GM21526 (cell line): Measurements from ENCODE around the gene IFI27L2.

ENCODE experiments used
- ATAC-seq: cut with Tn5 transposase; IDR thresholded peaks from one replicate; pipeline ENCODE4 v1.9.1; 2021; ENCODE audit warnings: moderate library complexity; ENCODE audit not compliant: unreplicated experiment, low FRiP score

IFI27L2 gene

DNA sequence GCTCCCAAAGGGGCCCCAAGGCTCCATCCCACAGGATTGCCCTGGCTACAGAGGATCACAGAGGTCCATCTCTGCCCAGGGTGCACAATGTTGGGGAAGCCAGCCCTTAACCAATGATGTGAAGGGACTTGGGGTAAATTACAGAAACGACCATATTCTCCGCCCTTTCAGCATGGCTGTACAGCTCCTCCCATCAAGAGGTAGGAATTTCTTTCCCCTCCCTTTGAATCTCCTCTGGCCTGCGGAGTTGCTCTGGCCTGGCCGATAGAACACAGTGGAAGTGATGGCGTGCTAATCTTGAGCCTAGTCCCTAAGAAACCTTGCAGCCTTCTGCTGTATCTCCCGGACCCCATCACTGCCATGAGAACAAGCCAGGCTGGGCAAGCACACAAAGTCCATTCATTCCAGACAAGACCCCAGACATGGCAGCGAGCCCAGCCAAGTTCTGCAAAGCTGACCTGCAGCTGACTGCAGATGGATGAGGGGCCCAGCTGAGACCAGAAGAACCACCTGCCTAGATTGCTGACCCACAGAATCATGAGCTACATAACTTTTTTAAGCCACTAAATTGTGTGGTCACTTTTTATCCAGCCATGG, 25.8 kb downstream of the IFI27L2 start:
- no peak for ATAC-seq

DNA sequence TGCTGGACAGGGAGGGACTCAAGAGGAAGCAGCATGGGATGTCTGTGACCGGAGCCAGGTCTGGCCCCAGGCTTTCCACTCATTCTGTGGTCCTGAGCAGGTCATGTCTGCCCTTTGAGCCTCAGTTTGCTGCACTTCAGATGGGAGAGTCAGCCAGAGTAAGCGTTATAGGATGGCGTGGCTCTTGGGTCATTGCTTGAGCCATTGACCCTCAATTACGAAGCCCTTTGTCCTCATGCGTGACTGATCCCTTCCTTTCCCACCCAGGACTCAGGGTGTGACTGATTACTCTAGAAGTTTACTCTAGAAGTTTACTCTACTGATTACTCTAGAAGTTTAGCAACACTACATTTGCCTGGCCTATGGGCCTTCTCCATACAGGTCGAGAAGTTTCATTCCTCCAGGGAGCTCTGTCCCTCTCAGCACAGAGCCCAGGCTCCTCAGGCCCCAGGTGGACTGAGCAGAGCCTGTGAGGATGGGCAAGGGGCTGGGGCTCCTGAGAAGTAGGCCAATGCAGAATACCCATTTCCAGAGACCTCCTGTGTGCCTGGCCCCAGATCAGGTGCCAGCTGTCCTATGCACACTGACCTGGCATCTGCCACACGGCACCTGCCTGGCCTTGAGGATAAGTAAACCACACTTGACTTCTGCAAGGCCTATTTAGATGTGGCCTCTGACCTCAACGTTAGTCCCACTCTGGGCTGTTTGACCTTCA, 26.5 kb downstream of the IFI27L2 start:
- ATAC-seq: no peak

DNA sequence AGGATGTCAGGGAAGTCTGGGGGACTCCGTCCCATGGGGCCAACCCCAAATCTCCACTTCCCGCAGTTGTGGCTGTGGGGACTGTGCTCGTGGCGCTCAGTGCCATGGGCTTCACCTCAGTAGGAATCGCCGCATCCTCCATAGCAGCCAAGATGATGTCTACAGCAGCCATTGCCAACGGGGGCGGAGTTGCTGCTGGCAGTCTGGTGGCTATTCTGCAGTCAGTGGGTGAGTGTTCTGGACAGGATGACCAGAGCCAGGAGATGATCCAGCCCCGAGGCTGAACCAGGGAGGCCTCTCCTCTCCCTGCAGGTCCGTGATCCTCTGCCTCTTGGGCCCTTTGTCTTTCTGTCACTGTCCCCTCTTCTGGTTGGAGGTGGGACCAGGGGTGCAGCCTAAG, 27.7 kb downstream of the IFI27L2 start:
- ATAC-seq: no peak

DNA sequence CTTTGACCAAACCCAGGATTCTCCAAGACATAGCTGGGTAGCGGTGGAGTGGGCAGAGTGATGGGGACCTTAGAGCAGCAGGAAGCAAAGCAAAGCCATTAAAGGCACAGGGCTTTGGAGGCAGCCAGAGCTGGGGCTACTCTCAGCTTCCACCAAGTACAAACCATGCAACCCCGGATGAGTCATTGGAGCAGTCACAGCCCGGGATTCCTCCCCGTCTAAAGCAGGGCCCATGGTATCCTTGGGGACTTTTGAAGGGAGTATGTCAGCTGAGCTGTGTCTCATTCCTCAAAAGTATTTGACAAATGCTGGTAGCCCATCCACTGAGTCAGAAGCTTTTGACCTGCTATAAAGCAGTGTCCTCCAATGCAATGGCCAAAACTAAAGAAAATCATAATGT, 28.6 kb downstream of the IFI27L2 start:
- no peak for ATAC-seq

DNA sequence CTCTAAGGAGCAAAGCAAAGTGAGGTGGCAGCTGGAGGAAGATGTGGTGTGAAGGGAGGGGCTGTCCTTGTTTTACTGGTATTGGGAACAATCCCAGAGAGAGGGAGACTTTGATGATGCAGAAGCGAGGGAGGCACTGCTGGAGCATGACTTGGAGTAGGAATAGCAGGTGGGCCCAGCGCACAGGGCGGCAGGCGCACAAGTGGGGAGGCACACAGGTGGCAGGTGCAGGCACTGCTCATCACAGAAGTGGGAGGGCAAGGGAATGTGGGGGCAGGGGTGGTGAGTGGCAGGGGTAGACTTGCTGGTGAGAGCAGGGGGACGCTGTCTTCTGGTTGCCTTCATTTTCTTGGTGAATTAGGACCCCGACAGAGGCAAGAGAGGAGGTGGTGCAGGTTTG, 30.4 kb downstream of the IFI27L2 start:
- no peak for ATAC-seq

DNA sequence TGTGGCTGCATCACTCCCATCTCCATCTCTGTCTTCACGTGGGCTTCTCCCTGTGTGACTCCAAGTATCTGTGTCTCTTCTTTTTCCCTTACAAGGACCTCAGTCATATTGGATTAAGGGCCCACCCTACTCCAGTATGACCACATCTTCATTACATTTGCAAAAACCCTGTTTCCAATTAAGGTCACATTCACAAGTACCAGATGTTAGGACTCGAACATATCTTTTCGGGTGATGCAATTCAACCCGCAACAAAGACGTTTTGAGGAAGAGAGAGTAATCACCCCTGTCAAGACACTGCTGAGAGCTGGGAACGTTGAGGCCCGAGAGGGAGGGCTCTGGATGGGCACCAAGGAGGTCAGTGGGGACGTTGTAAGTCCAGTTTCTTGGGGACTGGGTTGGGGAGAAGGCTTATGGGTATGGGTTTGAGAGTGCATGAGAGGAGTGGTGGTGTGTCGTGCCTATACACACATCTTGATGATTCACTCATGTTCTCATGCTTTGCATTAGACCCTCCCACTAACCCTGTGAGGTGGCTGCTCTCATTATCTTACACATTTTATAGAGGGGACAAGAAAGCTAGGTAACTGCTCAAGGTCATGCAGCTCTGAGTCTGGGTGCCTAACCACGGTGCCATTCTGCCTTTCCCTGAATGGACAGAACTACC, 30.9 kb downstream of the IFI27L2 start:
- no peak for ATAC-seq

DNA sequence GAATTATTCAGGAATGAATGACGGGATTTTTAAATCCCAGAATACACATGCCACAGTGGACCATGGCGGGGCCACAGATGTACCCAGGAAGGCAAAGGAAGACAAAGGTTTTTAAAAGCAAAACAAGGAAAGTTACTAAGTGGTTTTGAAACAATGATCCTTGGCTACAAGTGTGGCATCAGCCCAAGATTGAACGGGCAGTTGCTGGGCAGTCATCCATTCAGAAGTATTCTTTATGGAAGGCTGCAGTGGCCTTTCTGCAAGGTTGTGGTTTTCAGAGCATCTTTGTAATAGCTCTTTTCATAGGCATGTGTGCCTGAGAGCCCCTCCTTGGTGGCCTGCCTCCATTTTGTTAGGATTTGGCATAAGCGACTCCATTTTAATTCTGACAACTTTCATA, 32.3 kb downstream of the IFI27L2 start:
- no peak for ATAC-seq

DNA sequence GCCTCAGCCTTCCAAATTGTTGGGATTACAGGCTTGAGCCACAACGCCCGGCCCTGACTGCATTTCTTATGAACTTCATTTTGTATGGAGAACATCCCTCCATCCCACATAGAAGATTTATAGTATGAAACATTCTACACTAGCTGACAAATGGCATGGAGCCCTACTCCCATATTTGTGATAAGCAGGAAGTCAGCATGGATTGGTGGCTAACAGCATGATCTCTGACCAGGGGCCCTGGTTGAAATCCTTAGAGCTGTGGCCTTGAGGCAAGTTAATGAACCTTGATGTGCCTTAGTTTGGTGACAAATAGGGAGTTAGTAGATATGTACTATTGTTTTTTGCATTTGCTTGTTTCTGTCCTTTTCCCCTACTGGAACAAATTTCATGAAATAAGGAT, 36.0 kb downstream of the IFI27L2 start:
- no peak for ATAC-seq

- ATAC-seq: no peak
These were observed 39.9 kb downstream of the IFI27L2 start for GRCh38 chr14:94089479-94089878.

- ATAC-seq: no peak
These were observed 40.9 kb downstream of the IFI27L2 start for GRCh38 chr14:94088516-94088915.

DNA sequence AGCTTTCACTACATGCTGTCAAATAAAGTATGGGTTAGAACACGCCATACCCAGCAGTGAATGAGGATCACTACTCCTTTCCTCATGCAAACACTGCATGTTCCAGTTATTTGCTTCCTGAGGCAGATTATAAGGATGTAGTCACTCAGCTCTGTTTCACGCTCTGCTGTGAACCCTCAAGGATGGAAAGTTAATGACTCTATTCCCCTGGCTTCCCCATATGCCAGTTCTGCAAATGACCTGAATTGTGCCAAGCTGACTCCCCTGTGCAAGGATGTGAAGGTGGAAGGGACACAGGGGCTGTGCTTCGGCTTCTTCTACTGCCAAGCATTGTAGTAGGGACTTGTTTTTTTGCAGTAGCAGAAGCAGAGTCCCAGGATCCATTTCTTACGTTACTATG, 41.5 kb downstream of the IFI27L2 start:
- no peak for ATAC-seq

DNA sequence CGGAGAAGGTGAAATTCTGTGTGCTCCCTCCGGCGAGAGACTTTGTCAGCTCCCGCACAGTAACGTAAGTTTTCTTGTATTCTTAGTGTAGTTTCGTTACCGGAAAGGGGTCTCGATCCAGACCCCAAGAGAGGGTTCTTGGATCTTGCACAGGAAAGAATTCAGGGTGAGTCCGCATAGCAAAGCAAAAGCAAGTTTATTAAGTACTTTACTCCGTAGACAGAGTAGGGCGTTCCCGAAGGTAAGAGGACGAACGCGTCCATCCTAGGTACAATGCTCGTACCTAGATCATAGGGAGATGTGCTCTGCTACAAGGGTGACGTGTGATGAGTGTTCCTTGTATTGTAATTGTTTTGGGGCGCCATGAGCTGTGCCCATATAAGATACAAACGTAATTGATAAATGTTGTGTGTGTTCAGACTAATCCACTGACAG, 48.0 kb downstream of the IFI27L2 start:
- peak; percentile 32 for ATAC-seq

- ATAC-seq: peak; percentile 98
These were observed 48.6 kb downstream of the IFI27L2 start, which contains the start of the genes DDX24 and IFI27L1 for GRCh38 chr14:94080621-94081385. TSS of gene DDX24 (minus strand) at chr14:94081202. CDS start at chr14:94079742, 1,460 bp downstream. TSS of gene IFI27L1 (plus strand) at chr14:94081310. CDS start at chr14:94096938, 15,628 bp downstream.

DNA sequence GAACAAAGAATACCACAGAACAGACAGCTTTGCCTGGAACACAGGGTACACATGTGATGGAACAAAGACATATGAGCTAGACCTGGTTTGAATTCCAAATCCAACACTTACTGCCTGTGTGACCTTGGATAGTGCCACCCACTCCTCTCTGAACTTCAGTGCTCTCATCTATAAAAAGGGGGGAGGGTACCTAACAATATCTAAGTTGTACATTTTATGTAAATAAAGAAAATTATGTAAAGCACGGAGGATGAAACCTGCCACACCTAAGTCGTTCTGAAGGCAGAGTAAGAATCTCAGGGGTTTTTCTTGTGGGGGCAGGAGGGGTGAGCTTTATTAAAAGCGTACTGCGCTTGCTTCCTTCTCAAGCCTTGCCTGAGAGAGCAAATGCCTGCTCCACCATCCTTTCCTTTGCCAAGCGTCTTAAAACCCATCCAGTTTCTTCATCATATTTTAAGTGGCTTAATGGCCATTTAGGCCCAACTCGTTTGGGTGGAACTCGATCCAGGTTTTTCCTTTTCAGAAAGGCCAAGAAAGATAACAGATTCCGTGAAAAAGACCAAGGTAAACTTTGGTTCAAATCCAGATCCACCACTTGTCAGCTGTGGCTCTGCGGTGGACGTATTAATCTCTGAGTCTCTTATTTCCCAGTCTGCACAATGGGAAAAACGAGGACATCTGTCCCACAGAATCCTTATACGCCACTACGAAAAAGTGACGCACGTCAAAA, 49.3 kb downstream of the IFI27L2 start:
- no peak for ATAC-seq

DNA sequence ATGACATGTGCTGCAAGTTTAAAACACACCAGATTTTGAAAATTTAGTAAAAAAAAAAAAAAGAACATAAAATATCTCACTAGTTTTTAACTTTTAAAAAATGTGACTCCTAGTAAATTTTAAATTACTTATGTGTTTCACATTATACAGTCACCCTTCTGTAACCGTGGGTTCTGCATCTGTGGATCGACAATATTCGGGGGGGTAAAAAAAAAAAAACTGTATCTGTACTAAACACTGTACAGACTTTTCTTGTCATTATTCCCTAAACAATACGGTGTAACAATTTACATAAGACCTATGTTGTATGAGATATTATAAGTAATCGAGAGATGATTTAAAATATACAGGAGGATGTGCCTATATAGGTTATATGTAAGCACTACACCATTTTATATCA, 51.6 kb downstream of the IFI27L2 start:
- no peak for ATAC-seq
